Inferior parietal cortex (tissue), 1 donor: ENCODE results near the gene OR9K2.
"Not testable (repeated sequence)": the region's sequence is repeated elsewhere in the genome, so short reads cannot be mapped to it uniquely, and the experiment has no call there.

ENCODE experiments used
- DNase-seq: peaks from one replicate; pipeline ENCODE4 v3.0.0-alpha.2; 2016; ENCODE audit errors: extremely low spot score

OR9K2 gene

GRCh38 chr12:55126106-55126505 lies at the start of gene OR9K2:
OR9K2 (plus strand) TSS chr12:55126406; CDS start chr12:55129835, 3,429 bp downstream.
- no peak for DNase-seq

- no peak for DNase-seq
These were observed 33.6 kb upstream of the OR9K2 start for GRCh38 chr12:55092579-55092978.

GRCh38 chr12:55112378-55112875 lies 13.8 kb upstream of the OR9K2 start:
- DNase-seq = no peak

GRCh38 chr12:55116152-55116551 lies 10.1 kb upstream of the OR9K2 start:
- no peak for DNase-seq

- DNase-seq = no peak
These were observed 6.6 kb downstream of the OR9K2 start for GRCh38 chr12:55132816-55133215.

- DNase-seq = peak; percentile 82
These were observed 16.7 kb downstream of the OR9K2 start for GRCh38 chr12:55142669-55143565.

GRCh38 chr12:55143566-55143870 lies 17.3 kb downstream of the OR9K2 start:
- no peak for DNase-seq

- not testable (repeated sequence) for DNase-seq
These were observed 40.9 kb downstream of the OR9K2 start for GRCh38 chr12:55167010-55167640.

GRCh38 chr12:55171445-55171844 lies 45.2 kb downstream of the OR9K2 start:
- no peak for DNase-seq

GRCh38 chr12:55171846-55172245 lies 45.6 kb downstream of the OR9K2 start:
- not testable (repeated sequence) for DNase-seq

GRCh38 chr12:55172686-55173085 lies 46.5 kb downstream of the OR9K2 start:
- DNase-seq = no peak

GRCh38 chr12:55173456-55173855 lies 47.2 kb downstream of the OR9K2 start:
- no peak for DNase-seq
